DND-41 (cell line): Measurements from ENCODE around the gene DOP1A.

ENCODE experiments used
- CTCF ChIP-seq: IDR thresholded peaks from 2 replicates; pipeline ENCODE4 v1.5.1; 2012; ENCODE audit warnings: borderline replicate concordance, low read length, moderate library complexity, mild to moderate bottlenecking; ENCODE audit not compliant: poor library complexity, severe bottlenecking; ENCODE audit errors: extremely low read depth
- EZH2 ChIP-seq: IDR thresholded peaks from 3 replicates; pipeline ENCODE4 v1.6.1; 2012; ENCODE audit warnings: borderline replicate concordance, low read depth, mild to moderate bottlenecking, moderate library complexity, low read length, inconsistent platforms; ENCODE audit not compliant: severe bottlenecking

DNA sequence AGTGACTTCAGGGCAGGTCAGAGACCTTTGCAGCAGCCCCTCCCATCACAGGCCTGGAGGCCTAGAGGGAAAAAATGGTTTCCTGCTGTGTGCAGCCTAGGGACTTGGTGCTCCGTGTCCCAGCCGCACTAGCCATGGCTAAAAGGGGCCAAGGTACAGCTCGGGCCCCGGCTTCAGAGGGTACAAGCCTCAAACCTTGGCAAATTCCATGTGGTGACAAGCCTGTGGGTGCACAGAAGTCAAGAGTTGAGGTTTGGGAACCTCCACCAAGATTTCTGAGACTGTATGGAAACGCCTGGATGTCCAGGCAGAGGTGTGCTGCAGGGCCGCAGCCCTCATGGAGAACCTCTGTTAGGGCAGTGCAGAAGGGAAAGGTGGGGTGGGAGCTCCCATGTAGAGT, 35.8 kb upstream of the DOP1A start:
- TF ChIP-seq EZH2 (no peak), CTCF (no peak)
